H1 (cell line): ENCODE data around the gene CDC42. TPM values are rescaled to one million over a fixed set of nuclear protein-coding genes. Genes with fewer than 3 reads are reported as not detected.
"Not testable (repeated sequence)": the region's sequence is repeated elsewhere in the genome, so short reads cannot be mapped to it uniquely, and the experiment has no call there.

Source experiments
- CTCF ChIA-PET: fragments of 300-600 bp; sonication (Branson Sonifier 250); formaldehyde crosslinking; loops from one replicate; lab custom pipeline; 2021; ENCODE audit not compliant: partially characterized antibody; lab: Charles Lee
- POLR2A ChIA-PET: fragments of 300-600 bp; sonication (Branson Sonifier 250); formaldehyde crosslinking; loops from one replicate; lab custom pipeline; 2021; ENCODE audit warnings: inconsistent platforms; ENCODE audit not compliant: partially characterized antibody; lab: Charles Lee
- DNase-seq, 2 experiments: peaks; one replicate each; pipeline versions ENCODE4 v3.0.0 to v3.0.0-alpha.2; 2010 to 2022; ENCODE audit warnings: low spot score in 2 of 2, low read depth in 1 of 2, mixed read lengths in 1 of 2
- FAIRE-seq: peaks from 2 replicates; lab custom pipeline; 2011; peaks lifted over from hg19 to GRCh38; lab: Jason Lieb, UNC
- H2AFZ ChIP-seq: 2 replicates; pipeline ENCODE4 v1.8.1; 2012; ENCODE audit warnings: low read length, inconsistent platforms
- H2AK5ac ChIP-seq: 2 replicates; pipeline ENCODE4 v1.6.1; 2013; ENCODE audit warnings: low read depth, low read length
- H2BK120ac ChIP-seq: replicated peaks from 2 replicates; pipeline ENCODE3; 2013; ENCODE audit warnings: low read depth, low read length, inconsistent platforms
- H2BK12ac ChIP-seq: 2 replicates; pipeline ENCODE4 v1.6.1; 2013; ENCODE audit warnings: low read depth, low read length
- H2BK15ac ChIP-seq: 2 replicates; pipeline ENCODE4 v1.6.1; 2013; ENCODE audit warnings: low read length
- H2BK20ac ChIP-seq: 2 replicates; pipeline ENCODE4 v1.6.1; 2013; ENCODE audit warnings: low read length
- H2BK5ac ChIP-seq: 2 replicates; pipeline ENCODE4 v1.6.1; 2013; ENCODE audit warnings: low read depth, low read length
- H3K14ac ChIP-seq: 2 replicates; pipeline ENCODE4 v1.6.1; 2013; ENCODE audit warnings: inconsistent platforms; ENCODE audit not compliant: insufficient read length
- H3K18ac ChIP-seq: 2 replicates; pipeline ENCODE4 v1.6.1; 2013; ENCODE audit warnings: low read length; ENCODE audit errors: extremely low read depth
- H3K23ac ChIP-seq: 2 replicates; pipeline ENCODE4 v1.6.1; 2013; ENCODE audit warnings: inconsistent platforms; ENCODE audit not compliant: insufficient read length
- H3K23me2 ChIP-seq: 2 replicates; pipeline ENCODE4 v1.6.1; 2013; ENCODE audit warnings: low read depth, low read length
- H3K27ac ChIP-seq: 2 replicates; pipeline ENCODE4 v1.6.1; 2011; ENCODE audit warnings: low read depth, low read length, inconsistent platforms
- H3K27me3 ChIP-seq, 4 experiments: replicated peaks in 1 of 4; 1 replicate in 1 of 4; 2 replicates in 3 of 4; pipeline versions ENCODE4 v1.6.1 to v1.8.1; 2011 to 2013; ENCODE audit warnings: low read length in 3 of 4, mild to moderate bottlenecking in 3 of 4, inconsistent platforms in 2 of 4, mixed read lengths in 2 of 4, moderate library complexity in 1 of 4; ENCODE audit not compliant: control insufficient read depth in 3 of 4, insufficient read depth in 3 of 4; ENCODE audit errors: extremely low read depth in 1 of 4
- H3K36me3 ChIP-seq, 4 experiments: 2 replicates each; pipeline versions ENCODE4 v1.6.1 to v1.8.1; 2011 to 2013; ENCODE audit warnings: mild to moderate bottlenecking in 4 of 4, low read length in 3 of 4, moderate library complexity in 2 of 4, control low read depth in 1 of 4, inconsistent platforms in 1 of 4; ENCODE audit not compliant: insufficient read depth in 4 of 4, control insufficient read depth in 2 of 4
- H3K4ac ChIP-seq: replicated peaks from 2 replicates; pipeline ENCODE3; 2013; ENCODE audit warnings: low read length, low read depth, mixed read lengths, inconsistent platforms; ENCODE audit not compliant: insufficient read length
- H3K4me1 ChIP-seq, 4 experiments: replicated peaks in 1 of 4; 1 replicate in 1 of 4; 2 replicates in 3 of 4; pipeline versions ENCODE4 v1.6.1 to v1.8.1; 2011 to 2013; ENCODE audit warnings: low read length in 3 of 4, inconsistent platforms in 2 of 4, mixed read lengths in 1 of 4; ENCODE audit not compliant: insufficient read depth in 4 of 4, control insufficient read depth in 3 of 4
- H3K4me2 ChIP-seq, 2 experiments: 2 replicates each; pipeline versions ENCODE4 v1.6.1 to v1.8.1; 2011 to 2013; ENCODE audit warnings: low read depth in 2 of 2, low read length in 2 of 2, control low read depth in 1 of 2, inconsistent platforms in 1 of 2, mild to moderate bottlenecking in 1 of 2; ENCODE audit not compliant: insufficient read depth in 1 of 2
- H3K4me3 ChIP-seq, 4 experiments: fragments of 200-600, 300-600 bp in 1 of 4; sonication (generic), shearing (Covaris generic), sonication (Bioruptor Twin) in 1 of 4; 2 replicates each; pipeline versions ENCODE4 v1.5.1 to v1.8.1; 2011 to 2016; ENCODE audit warnings: low read length in 4 of 4, low read depth in 3 of 4, control low read depth in 2 of 4, inconsistent platforms in 2 of 4, mild to moderate bottlenecking in 2 of 4, mixed read lengths in 1 of 4, moderate library complexity in 1 of 4; ENCODE audit not compliant: insufficient read depth in 2 of 4; ENCODE audit errors: extremely low read depth in 1 of 4
- H3K56ac ChIP-seq: replicated peaks from 2 replicates; pipeline ENCODE3; 2013; ENCODE audit warnings: low read depth, mild to moderate bottlenecking, mixed read lengths, low read length, inconsistent platforms; ENCODE audit not compliant: insufficient read length
- H3K79me1 ChIP-seq: 2 replicates; pipeline ENCODE4 v1.6.1; 2013; ENCODE audit warnings: low read depth, low read length, control low read depth
- H3K79me2 ChIP-seq, 2 experiments: 2 replicates each; pipeline versions ENCODE4 v1.6.1 to v1.8.1; 2012 to 2013; ENCODE audit warnings: low read length in 2 of 2, mild to moderate bottlenecking in 2 of 2, inconsistent platforms in 1 of 2; ENCODE audit not compliant: insufficient read depth in 2 of 2, control insufficient read depth in 1 of 2
- H3K9ac ChIP-seq, 4 experiments: replicated peaks in 1 of 4; 1 replicate in 1 of 4; 2 replicates in 3 of 4; pipeline versions ENCODE4 v1.6.1 to v1.8.1; 2011 to 2013; ENCODE audit warnings: low read depth in 3 of 4, low read length in 3 of 4, control low read depth in 2 of 4, mild to moderate bottlenecking in 2 of 4, moderate library complexity in 2 of 4, inconsistent platforms in 1 of 4; ENCODE audit errors: extremely low read depth in 1 of 4
- H3K9me3 ChIP-seq, 2 experiments: 2 replicates each; pipeline versions ENCODE4 v1.6.1 to v1.8.1; 2012 to 2013; ENCODE audit warnings: mild to moderate bottlenecking in 2 of 2, moderate library complexity in 2 of 2, control low read depth in 1 of 2, inconsistent platforms in 1 of 2, low read depth in 1 of 2, low read length in 1 of 2, mixed read lengths in 1 of 2; ENCODE audit not compliant: insufficient read depth in 2 of 2
- H4K20me1 ChIP-seq, 2 experiments: replicated peaks in 1 of 2; 2 replicates each; pipeline versions ENCODE3 to v1.8.1; 2011 to 2013; ENCODE audit warnings: inconsistent platforms in 2 of 2, low read length in 2 of 2, mild to moderate bottlenecking in 1 of 2; ENCODE audit not compliant: insufficient read depth in 2 of 2, control insufficient read depth in 1 of 2
- H4K5ac ChIP-seq: 2 replicates; pipeline ENCODE4 v1.6.1; 2013; ENCODE audit warnings: low read length, low read depth, mixed read lengths, inconsistent platforms; ENCODE audit not compliant: insufficient read length
- H4K8ac ChIP-seq: 2 replicates; pipeline ENCODE4 v1.8.0; 2013; ENCODE audit warnings: mild to moderate bottlenecking, moderate library complexity, low read length, inconsistent platforms; ENCODE audit not compliant: insufficient read depth; ENCODE audit errors: extremely low read depth
- H4K91ac ChIP-seq: replicated peaks from 2 replicates; pipeline ENCODE3; 2013; ENCODE audit warnings: low read length, mixed read lengths, inconsistent platforms; ENCODE audit not compliant: insufficient read length
- WGBS, 2 experiments: shearing (Covaris generic) in 1 of 2; methylation state at CpG; one replicate each; pipeline versions ENCODE4 v1.1.6 to v1.1.7; 2013 to 2015; ENCODE audit warnings: low lambda C conversion rate in 2 of 2, mixed read lengths in 2 of 2, inconsistent platforms in 1 of 2, low coverage in 1 of 2, missing lambda C conversion rate in 1 of 2; ENCODE audit not compliant: insufficient replicate concordance in 2 of 2, insufficient coverage in 1 of 2, insufficient read length in 1 of 2; ENCODE audit errors: extremely low coverage in 1 of 2, missing lambda C conversion rate in 1 of 2; 5-methylcytosine and 5-hydroxymethylcytosine counted together
- polyA plus RNA-seq, 7 experiments: library from polyadenylated mRNA; depleted of rRNA in 3 of 7; stranded (reverse) in 5 of 7; unstranded in 2 of 7; fragments of >200 nt in 5 of 7; fragments of 200-250 nt in 2 of 7; gene quantifications; 1 replicate in 5 of 7; 2 replicates in 1 of 7; 4 replicates in 1 of 7; pipeline versions ENCODE4 v1.2.1 to v1.2.3, GENCODE V29; 2011 to 2013; ENCODE audit warnings: missing spikeins in 2 of 7, mixed read lengths in 2 of 7
- total RNA-seq: library from RNA; stranded (reverse); fragmentation: NEBNext Ultra II Directional; extraction: Animal tissue kit (Norgen Biotek cat#: 25700); gene quantifications from 2 replicates; pipeline ENCODE4 v1.2.1, GENCODE V29; 2021

The CDC42 gene
- total and polyA plus RNA-seq, 2 of the 8 experiments (the other 6 are each of a cell fraction or from before 2014, with no cell fraction given), result 110 to 179 TPM

- H3K4me1 ChIP-seq, H3K36me3 ChIP-seq, H3K27ac ChIP-seq, H4K20me1 ChIP-seq, H2BK120ac ChIP-seq, H3K4me2 ChIP-seq, H3K27me3 ChIP-seq, H4K8ac ChIP-seq, H3K9ac ChIP-seq, H3K4ac ChIP-seq, H3K4me3 ChIP-seq, H2AFZ ChIP-seq, H4K5ac ChIP-seq, H3K23me2 ChIP-seq, H3K23ac ChIP-seq, H3K79me2 ChIP-seq, FAIRE-seq, H2BK15ac ChIP-seq, DNase-seq, H3K79me1 ChIP-seq, H4K91ac ChIP-seq, H2BK20ac ChIP-seq, H2BK12ac ChIP-seq, H3K56ac ChIP-seq, POLR2A ChIA-PET, H2AK5ac ChIP-seq, H3K18ac ChIP-seq, H2BK5ac ChIP-seq, H3K14ac ChIP-seq, H3K9me3 ChIP-seq: not testable (repeated sequence)
- CTCF ChIA-PET, result interaction anchor here (1.3 to 1.7 kb wide), 3 partner anchors 10 to 407 kb away, joined by 3 to 5 read pairs (median 5); no protein-coding TSS in a partner anchor
- WGBS, 2 experiments, result 92% methylated on average over 13 of the region's 13 CpGs; no CpG with 5 or more reads in 1 of the 2 experiments
These were observed 37.8 kb upstream of the CDC42 start for GRCh38 chr1:22014575-22015206.
